ENCODE data around the gene GPR31.

Gene GPR31

GRCh38 chr6:167121335-167121841 lies 36.4 kb downstream of the GPR31 start:
- DNase-seq (ENCODE audit: low read depth): no peak
- no peak for TF ChIP-seq CTCF (conservative IDR thresholded peaks at IDR 0.05; ENCODE audit: low read depth, low read length)
- no peak overlapping the region for H3K4me3 ChIP-seq (ENCODE audit: low read length)

DNA sequence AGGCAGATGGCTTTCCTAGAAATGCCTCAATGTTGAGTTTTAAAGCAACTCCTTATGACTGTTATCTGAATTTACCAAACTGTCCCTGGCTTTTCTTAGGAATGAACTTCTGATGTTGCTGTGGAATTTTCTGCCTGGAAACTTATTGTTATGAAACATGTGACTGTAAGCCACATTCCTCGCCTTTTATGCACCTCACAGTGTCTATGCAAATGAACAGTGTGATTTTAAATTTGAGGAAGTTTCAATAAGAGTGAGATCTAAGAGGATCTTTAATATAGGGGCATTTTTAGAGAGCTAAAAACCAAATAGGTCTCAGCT lies 37.2 kb downstream of the GPR31 start:
- no peak for TF ChIP-seq CTCF (conservative IDR thresholded peaks at IDR 0.05; ENCODE audit: low read depth, low read length)
- no peak for DNase-seq (ENCODE audit: low read depth)
- no peak overlapping the region for H3K4me3 ChIP-seq (ENCODE audit: low read length)

DNA sequence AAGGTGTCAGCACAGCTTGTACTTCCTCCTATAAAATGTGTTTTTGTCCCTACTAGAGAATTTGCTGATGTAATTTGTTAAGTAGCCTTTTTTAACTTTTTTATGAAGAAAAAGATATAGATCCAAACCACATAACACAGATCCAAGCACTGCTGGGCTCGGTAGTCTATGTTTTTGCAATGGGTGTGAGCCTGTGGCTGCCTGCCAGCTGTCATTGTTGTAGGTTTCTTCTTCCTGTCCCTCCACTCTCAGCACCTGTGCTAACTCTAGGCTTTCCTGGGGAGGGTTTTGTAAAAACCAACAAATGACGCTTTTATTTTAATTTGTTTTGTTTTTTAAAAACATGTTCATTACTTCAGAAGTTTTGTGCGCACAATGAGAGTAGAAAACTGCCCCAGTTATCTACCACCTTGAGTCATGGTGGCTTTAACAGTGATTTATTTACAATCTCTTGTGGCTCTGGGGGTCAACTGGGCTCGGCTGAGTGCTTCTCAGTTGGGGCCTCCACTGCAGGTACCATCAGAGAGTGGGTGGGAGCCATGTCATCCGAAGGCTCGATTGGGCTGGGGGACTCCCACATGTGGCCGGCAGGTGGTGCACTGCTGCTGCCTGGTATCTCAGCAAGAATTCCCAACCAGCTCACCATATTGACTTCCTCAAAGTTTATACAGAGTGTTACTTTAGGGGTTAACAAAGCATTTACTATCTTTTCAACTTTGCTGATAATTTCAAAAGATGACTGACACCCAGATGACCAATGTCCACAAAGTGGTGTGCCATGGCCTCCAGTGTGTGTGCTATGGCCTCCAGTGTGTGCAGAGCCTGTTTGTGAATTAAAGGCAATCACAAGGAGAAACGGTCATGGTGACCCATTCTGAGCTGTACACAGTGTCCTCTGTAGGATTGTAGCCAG lies 37.9 kb downstream of the GPR31 start:
- no peak for TF ChIP-seq CTCF (conservative IDR thresholded peaks at IDR 0.05; ENCODE audit: low read depth, low read length)

GRCh38 chr6:167118839-167119238 lies 38.9 kb downstream of the GPR31 start:
- no peak for DNase-seq (ENCODE audit: low read depth)
- no peak overlapping the region for H3K4me3 ChIP-seq (ENCODE audit: low read length)
- no peak for TF ChIP-seq CTCF (conservative IDR thresholded peaks at IDR 0.05; ENCODE audit: low read depth, low read length)

More for the DNA sequence above, 37.9 kb downstream of the GPR31 start:
- DNase-seq (ENCODE audit: low read depth): no peak
- no peak overlapping the region for H3K4me3 ChIP-seq (ENCODE audit: low read length)

- no peak for TF ChIP-seq CTCF (conservative IDR thresholded peaks at IDR 0.05; ENCODE audit: low read depth, low read length)
- H3K4me3 ChIP-seq (ENCODE audit: low read length): no peak overlapping the region
- no peak for DNase-seq (ENCODE audit: low read depth)
These were observed 39.8 kb downstream of the GPR31 start for GRCh38 chr6:167118006-167118405.

GRCh38 chr6:167116838-167117228 lies 40.9 kb downstream of the GPR31 start:
- no peak for TF ChIP-seq CTCF (conservative IDR thresholded peaks at IDR 0.05; ENCODE audit: low read depth, low read length)
- H3K4me3 ChIP-seq (ENCODE audit: low read length): no peak overlapping the region
- DNase-seq (ENCODE audit: low read depth): no peak

All from retinal pigment epithelial cell (primary cell).